Ovary (tissue), 9 donors: ENCODE data around the gene STN1. TPM values are rescaled to one million over a fixed set of nuclear protein-coding genes. Genes with fewer than 3 reads are reported as not detected.

Experiments used
- DNase-seq, 5 donors: peaks; one replicate each; pipeline ENCODE4 v3.0.0-alpha.2; 2019 to 2020
- H3K27ac ChIP-seq, 2 donors: fragments of 200-600 bp; one replicate each; pipeline versions ENCODE4 v1.5.1 to v1.8.0; 2019 to 2022
- H3K27me3 ChIP-seq: fragments of 200-600 bp; one replicate; pipeline ENCODE4 v1.8.0; 2022
- H3K36me3 ChIP-seq: fragments of 200-600 bp; sonication (generic); one replicate; pipeline ENCODE4 v1.5.1; 2019
- H3K4me1 ChIP-seq: one replicate; pipeline ENCODE4 v1.8.1; 2013; ENCODE audit warnings: mild to moderate bottlenecking, moderate library complexity; ENCODE audit not compliant: insufficient read depth
- H3K4me3 ChIP-seq: fragments of 200-600 bp; sonication (generic); one replicate; pipeline ENCODE4 v1.5.1; 2017
- H3K9me3 ChIP-seq, 2 donors: fragments of 200-600 bp in 1 of 2; sonication (generic) in 1 of 2; one replicate each; pipeline versions ENCODE4 v1.5.1 to v1.8.1; 2013 to 2019; ENCODE audit warnings: mild to moderate bottlenecking in 1 of 2, moderate library complexity in 1 of 2
- CTCF ChIP-seq, 3 donors: fragments of 450-650 bp in 2 of 3; fragments of 200-600 bp in 1 of 3; IDR thresholded peaks; one replicate each; pipeline versions ENCODE4 v1.5.1 to v1.8.0; 2016 to 2022; ENCODE audit warnings: antibody characterized with exemption in 3 of 3, mild to moderate bottlenecking in 1 of 3
- EP300 ChIP-seq: sonication (generic); formaldehyde crosslinking; IDR thresholded peaks from one replicate; pipeline ENCODE4 v1.6.1; 2017; ENCODE audit warnings: antibody characterized with exemption
- POLR2A ChIP-seq: fragments of 450-650 bp; IDR thresholded peaks from one replicate; pipeline ENCODE4 v1.6.1; 2017; ENCODE audit warnings: antibody characterized with exemption, mild to moderate bottlenecking, moderate library complexity
- WGBS, 3 donors: extraction: QIAGEN DNeasy Blood & Tissue Kit in 1 of 3; methylation state at CpG; one replicate each; pipeline versions ENCODE4 v1.1.5 to v1.1.7; 2013 to 2017; 5-methylcytosine and 5-hydroxymethylcytosine counted together
- intact Hi-C, 4 donors: fragments of 100-400 bp; cut with DNase I; formaldehyde crosslinking; loops; one replicate each; pipeline versions ENCODE4 v1.11.0 to v1.15.1; 2022 to 2023
- polyA plus RNA-seq, 2 donors: library from polyadenylated mRNA; stranded (reverse); fragments of 200-250 nt in 1 of 2; fragments of 350-450 nt in 1 of 2; fragmentation: Illumina TruSeq in 1 of 2; extraction: RNeasy Lipid Tissue Mini Kit (QIAGEN cat#74804) in 1 of 2; gene quantifications; one replicate each; pipeline ENCODE4 v1.2.3, GENCODE V29; 2013 to 2014
- total RNA-seq, 7 donors: library from RNA; depleted of rRNA in 2 of 7; stranded (reverse); fragments of >200 nt in 2 of 7; fragmentation: NEBNext Ultra II Directional in 3 of 7; extraction: Animal tissue kit (Norgen Biotek cat#: 25700) in 3 of 7; gene quantifications; one replicate each; pipeline versions ENCODE4 v1.1.0 to v1.2.4, GENCODE V29; 2016 to 2023
- donor health status: DM: no; HTN: no; CAD: no; lungs with moderate emphysema.
- donor health status: DM: no; HTN: no; CAD: no.
- donor health status: Bipolar disorder and iron deficiency.
- donor health status: DM: yes; HTN: yes; CAD: no.
- donor health status: DM: no; HTN: no; CAD: no.
- donor health status: DM: yes; HTN: yes; CAD: no.

Gene STN1
- total and polyA plus RNA-seq, 9 donors = 13.4 to 28.2 (median 18.4) TPM

- DNase-seq = peak in 1 of 5 donors; percentile 12
- Histone ChIP-seq H3K27me3 (no peaks in the 10 kb centered on the region), H3K27ac (peak overlapping the region; percentile 30 to 44), H3K4me1 (peaks cover 12% of the 10 kb centered on the region), H3K9me3 (no peaks in the 10 kb centered on the region), H3K36me3 (no peaks in the 10 kb centered on the region), H3K4me3 (no peak overlapping the region)
- 52 to 61% (median 57%) methylated on average over 5 of the region's 5 CpGs for WGBS, 3 donors
- intact Hi-C loops = no loop called here
- no peak for TF ChIP-seq POLR2A
- TF ChIP-seq CTCF (IDR thresholded peaks at IDR 0.05) = no peak
- no peak for TF ChIP-seq EP300
These were observed 83.4 kb downstream of the STN1 start for GRCh38 chr10:103834436-103835095.

- H3K4me1 ChIP-seq = peaks cover 14% of the 10 kb centered on the region
- no peaks in the 10 kb centered on the region for H3K36me3 ChIP-seq
- TF ChIP-seq CTCF (IDR thresholded peaks at IDR 0.05) = no peak
- peak; percentile 10 for TF ChIP-seq EP300
- no peak for TF ChIP-seq POLR2A
- no peak overlapping the region for H3K4me3 ChIP-seq
- DNase-seq = peak; percentile 59 to 84 (median 75)
- 44 to 55% (median 50%) methylated on average over 5 of the region's 5 CpGs for WGBS, 3 donors
- H3K27me3 ChIP-seq = no peaks in the 10 kb centered on the region
- intact Hi-C loops = no loop called here
- H3K9me3 ChIP-seq = no peaks in the 10 kb centered on the region
- H3K27ac ChIP-seq = peak overlapping the region; percentile 30 to 44
These were observed 84.1 kb downstream of the STN1 start for GRCh38 chr10:103833731-103834365.

GRCh38 chr10:103832806-103833205 lies 85.2 kb downstream of the STN1 start:
- WGBS, 3 donors = 98 to 100% (median 99%) methylated on average over 2 of the region's 2 CpGs
- TF ChIP-seq EP300 = no peak
- TF ChIP-seq CTCF (IDR thresholded peaks at IDR 0.05) = no peak
- TF ChIP-seq POLR2A = no peak

More at GRCh38 chr10:103832806-103833205, 85.2 kb downstream of the STN1 start:
- Histone ChIP-seq H3K27ac (no peak overlapping the region), H3K36me3 (no peaks in the 10 kb centered on the region), H3K4me3 (no peak overlapping the region), H3K27me3 (no peaks in the 10 kb centered on the region), H3K9me3 (no peaks in the 10 kb centered on the region), H3K4me1 (peaks cover 14% of the 10 kb centered on the region)
- intact Hi-C loops = no loop called here
- DNase-seq = no peak

Other genes starting within 250 kb of the STN1 start
- 10 to 100 TPM; 15.3 to 82.9 (median 58.8) TPM for gene SH3PXD2A, start 62.6 kb downstream of the STN1 start, total RNA-seq
- gene SH3PXD2A, start 62.6 kb downstream of the STN1 start, polyA plus RNA-seq = 10 to 100 TPM; 29.3 to 37.4 TPM
- 10 to 100 TPM; 38.8 to 71.5 (median 43.8) TPM for gene SLK, start 49.0 kb upstream of the STN1 start, total RNA-seq
- 10 to 100 TPM; 19.9 to 23.9 TPM for gene SLK, start 49.0 kb upstream of the STN1 start, polyA plus RNA-seq
- under 1 TPM in 5 of 7 donors, not detected in 2; 0.23 to 0.90 (median 0.46) TPM for gene COL17A1, start 167.7 kb upstream of the STN1 start, total RNA-seq
- gene COL17A1, start 167.7 kb upstream of the STN1 start, polyA plus RNA-seq = under 1 TPM; 0.17 to 0.67 TPM
- gene SFR1, start 204.0 kb upstream of the STN1 start, total RNA-seq = 10 to 100 TPM in 2 of 7 donors, 1 to 10 TPM in 5; 6.0 to 12.0 (median 7.9) TPM
- 10 to 100 TPM in 1 of 2 donors, 1 to 10 TPM in 1; 5.6 to 10.9 TPM for gene SFR1, start 204.0 kb upstream of the STN1 start, polyA plus RNA-seq